K562 (cell line): Measurements from ENCODE around the gene DOLPP1. TPM values are rescaled to one million over a fixed set of nuclear protein-coding genes. Genes with fewer than 3 reads are reported as not detected.

ENCODE experiments used
- ARID3B ChIP-seq: fragments of 250-450 bp; sonication (Bioruptor Pico); IDR thresholded peaks from 2 replicates; pipeline ENCODE4 v1.4.0; 2020; ENCODE audit warnings: borderline replicate concordance
- ATF6 ChIP-seq: sonication (generic); formaldehyde crosslinking; IDR thresholded peaks from 2 replicates; pipeline ENCODE4 v1.4.0; 2020; ENCODE audit warnings: mild to moderate bottlenecking, missing genetic modification reagents
- GABPA ChIP-seq: fragments of 200-800 bp; sonication (Bioruptor generic); conservative IDR thresholded peaks from 2 replicates; pipeline ENCODE4 v1.6.1; 2016; ENCODE audit warnings: low read depth, missing genetic modification characterization, missing compliant biosample characterization
- GABPB2 ChIP-seq: fragments of 250-450 bp; sonication (Bioruptor Pico); conservative IDR thresholded peaks from 2 replicates; pipeline ENCODE4 v1.5.1; 2021; ENCODE audit warnings: mild to moderate bottlenecking
- HNRNPLL ChIP-seq: fragments of 200-400 bp; formaldehyde crosslinking; IDR thresholded peaks from 2 replicates; pipeline ENCODE4 v1.6.1; 2017; ENCODE audit warnings: low read length, low read depth, mild to moderate bottlenecking; ENCODE audit not compliant: poor library complexity, severe bottlenecking
- KAT7 ChIP-seq: sonication (generic); formaldehyde crosslinking; IDR thresholded peaks from 2 replicates; pipeline ENCODE4 v1.8.0; 2022; ENCODE audit warnings: missing genetic modification reagents, mild to moderate bottlenecking, borderline replicate concordance
- PHF20 ChIP-seq: fragments of 450-650 bp; IDR thresholded peaks from 2 replicates; pipeline ENCODE4 v1.6.1; 2018; ENCODE audit not compliant: partially characterized antibody
- PHF8 ChIP-seq: fragments of 200-600 bp; sonication (generic); IDR thresholded peaks from 2 replicates; pipeline ENCODE4 v1.6.1; 2012; ENCODE audit warnings: mixed run types, mild to moderate bottlenecking, inconsistent platforms, low read length, moderate library complexity, borderline replicate concordance
- PKNOX1 ChIP-seq: fragments of 450-650 bp; IDR thresholded peaks from 2 replicates; pipeline ENCODE4 v1.6.1; 2016
- POLR2AphosphoS5 ChIP-seq: IDR thresholded peaks from 2 replicates; pipeline ENCODE4 v1.6.1; 2011; ENCODE audit warnings: mild to moderate bottlenecking, low read depth, low read length, moderate library complexity; ENCODE audit not compliant: control insufficient read depth, insufficient read depth
- POU5F1 ChIP-seq: fragments of 150-350 bp; IDR thresholded peaks from 2 replicates; pipeline ENCODE4 v1.6.1; 2014; ENCODE audit warnings: borderline replicate concordance, low read length, low read depth, mild to moderate bottlenecking; ENCODE audit not compliant: partially characterized antibody
- RNF2 ChIP-seq: sonication (generic); IDR thresholded peaks from 2 replicates; pipeline ENCODE4 v1.6.1; 2016
- SNIP1 ChIP-seq: fragments of 450-650 bp; IDR thresholded peaks from 2 replicates; pipeline ENCODE4 v1.7.1; 2017; ENCODE audit warnings: low read depth, mild to moderate bottlenecking
- TAF1 ChIP-seq: IDR thresholded peaks from 2 replicates; pipeline ENCODE4 v1.6.1; 2011; ENCODE audit warnings: mild to moderate bottlenecking, low read length, moderate library complexity; ENCODE audit not compliant: insufficient read depth, control insufficient read depth, severe bottlenecking; ENCODE audit errors: extremely low read depth
- TFAM ChIP-seq: fragments of 250-450 bp; sonication (Bioruptor Pico); conservative IDR thresholded peaks from 2 replicates; pipeline ENCODE4 v1.5.0; 2021; ENCODE audit warnings: mild to moderate bottlenecking, moderate library complexity
- ZBTB12 ChIP-seq: fragments of 250-450 bp; sonication (Bioruptor Pico); IDR thresholded peaks from 2 replicates; pipeline ENCODE4 v1.4.0; 2020
- ZNF507 ChIP-seq: conservative IDR thresholded peaks from 2 replicates; pipeline ENCODE4 v1.6.1; 2017; ENCODE audit warnings: missing genetic modification characterization, missing compliant biosample characterization
- ZNF76 ChIP-seq: fragments of 250-450 bp; sonication (Bioruptor Pico); IDR thresholded peaks from 2 replicates; pipeline ENCODE4 v1.4.0; 2020; ENCODE audit warnings: mild to moderate bottlenecking, moderate library complexity, borderline replicate concordance
- polyA plus RNA-seq, 8 experiments: library from polyadenylated mRNA; depleted of rRNA in 4 of 8; stranded (reverse) in 5 of 8; unstranded in 3 of 8; fragments of >200 nt; fragmentation: Nextera tagmentation in 2 of 8; fragmentation: Illumina TruSeq in 1 of 8; extraction: Ambion mirVana in 2 of 8; extraction: Trizol in 1 of 8; gene quantifications; 2 replicates each; pipeline versions ENCODE4 v1.2.1 to v1.2.3, GENCODE V29; 2011 to 2014; ENCODE audit warnings: inconsistent platforms in 1 of 8, missing spikeins in 1 of 8
- total RNA-seq, 7 experiments: library from RNA; depleted of rRNA in 6 of 7; stranded (reverse); fragments of >200 nt in 6 of 7; fragmentation: Illumina TruSeq in 2 of 7; extraction: Trizol in 2 of 7; gene quantifications; 2 replicates each; pipeline versions ENCODE4 v1.2.1 to v1.2.3, GENCODE V29; 2011 to 2021; ENCODE audit warnings: low replicate concordance in 1 of 7

DOLPP1 gene
- total and polyA plus RNA-seq, 9 of the 15 experiments (the other 6 are each of a cell fraction or from before 2014, with no cell fraction given), result 3.0 to 39.8 (median 30.5) TPM

GRCh38 chr9:129036241-129036922 lies 44.5 kb upstream of the DOLPP1 start, which contains the start of gene MIGA2 (continued):
- TF ChIP-seq PHF8, result peak; percentile 78; the same call in 1 of the 2 replicates
- peak; percentile 98 for TF ChIP-seq PKNOX1
- no peak for TF ChIP-seq GABPB2
- TF ChIP-seq RNF2, result no peak
- TF ChIP-seq GABPA (tag), result peak; percentile 6; the same call in 1 of the 2 replicates
- TF ChIP-seq ZNF76, result no peak
- no peak for TF ChIP-seq ARID3B
- TF ChIP-seq TAF1, result peak; percentile 21
- TF ChIP-seq ZNF507 (tag), result no peak
- TF ChIP-seq ZBTB12 (CRISPR knock-in tag), result no peak
- TF ChIP-seq POLR2AphosphoS5, result peak; percentile 56; the same call in 1 of the 2 replicates
- TF ChIP-seq SNIP1, result no peak
- no peak for TF ChIP-seq POU5F1
- peak; percentile 64; the same call in 1 of the 2 replicates for TF ChIP-seq ATF6 (CRISPR knock-in tag)
- no peak for TF ChIP-seq TFAM (CRISPR knock-in tag)
- peak; percentile 87 for TF ChIP-seq HNRNPLL
- peak; percentile 56 for TF ChIP-seq PHF20
- TF ChIP-seq KAT7, result 0 out of 2 replicates have a peak, but pooled peaks have one; percentile 28
